ENCODE results near the gene PPIE.

PPIE gene

DNA sequence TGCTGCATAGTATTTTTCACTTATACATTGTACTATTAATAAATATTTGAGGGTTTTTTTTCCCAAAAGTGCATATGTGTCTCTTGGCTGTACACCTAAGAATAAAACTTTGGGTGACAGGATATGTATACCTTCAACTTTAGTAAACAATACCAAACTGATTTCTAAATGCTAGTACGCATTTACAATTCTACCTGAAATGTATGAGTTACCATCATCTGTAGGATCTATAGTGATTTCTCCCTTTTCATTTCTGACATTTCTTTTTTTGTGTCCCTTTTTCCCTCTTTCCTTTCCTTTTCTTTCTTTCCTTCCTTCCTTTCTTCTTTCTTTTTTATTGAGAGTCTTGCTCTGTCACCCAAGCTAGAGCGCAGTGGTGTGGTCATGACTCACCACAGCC lies 66.7 kb downstream of the PPIE start:
- no peak for DNase-seq (ENCODE audit: low read depth in 2 of 2)

DNA sequence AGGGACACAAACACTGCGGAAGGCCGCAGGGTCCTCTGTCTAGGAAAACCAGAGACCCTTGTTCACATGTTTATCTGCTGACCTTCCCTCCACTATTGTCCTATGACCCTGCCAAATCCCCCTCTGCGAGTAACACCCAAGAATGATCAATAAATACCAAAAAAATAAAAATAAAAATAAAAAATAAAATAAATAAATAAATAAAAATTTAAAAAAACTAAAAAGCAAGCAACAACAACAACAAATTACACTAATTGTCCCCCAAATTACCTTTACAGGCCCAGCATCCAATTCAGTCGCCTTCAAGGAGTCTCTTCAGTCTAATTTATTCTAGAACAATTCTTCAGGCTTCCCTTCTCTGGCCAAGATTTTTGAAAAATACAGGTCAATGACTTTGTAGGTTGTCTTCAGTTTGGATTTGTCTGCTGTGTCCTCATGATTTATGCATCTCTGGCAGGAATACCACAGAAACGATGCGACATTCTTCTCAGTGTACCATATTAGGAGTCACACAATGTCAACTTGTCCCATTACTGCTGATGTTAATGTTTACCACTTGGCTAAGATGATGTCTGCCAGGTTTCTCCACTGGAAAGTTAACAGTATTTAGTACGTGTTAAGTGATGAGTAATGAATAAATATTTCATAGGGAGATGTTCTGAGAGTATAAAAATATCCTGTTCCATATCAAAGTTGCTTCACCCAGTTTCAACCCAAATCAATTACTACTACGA lies 70.3 kb downstream of the PPIE start:
- DNase-seq (ENCODE audit: low read depth in 2 of 2) = no peak

DNA sequence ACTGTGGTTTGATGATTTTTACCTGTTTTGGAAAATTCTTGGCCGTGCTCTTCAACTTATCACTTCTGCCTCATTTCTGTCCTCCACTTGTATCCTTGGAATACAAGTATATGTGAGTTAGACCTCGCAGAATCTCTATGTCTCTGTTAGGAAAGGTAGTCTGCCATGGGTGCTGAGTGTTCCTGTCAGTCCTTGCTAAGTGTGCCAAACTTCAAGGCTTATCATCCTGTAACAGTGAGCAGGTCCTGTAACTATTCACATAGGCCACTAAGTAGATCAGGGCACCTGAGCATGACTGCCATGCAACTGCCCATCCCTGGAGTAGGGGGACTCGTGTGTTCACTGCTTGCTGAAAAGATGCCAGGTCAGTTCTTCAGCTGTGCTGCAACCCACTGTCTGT lies 74.2 kb downstream of the PPIE start:
- no peak for DNase-seq (ENCODE audit: low read depth in 2 of 2)

Measured in stimulated activated CD8-positive, alpha-beta memory T cell treated with anti-CD3 and anti-CD28 coated beads, Interleukin-2, amount 100 ng/mL, for 48 hours (primary cell).